Mammary epithelial cell (primary cell): ENCODE data around the gene ACSF3.

ENCODE experiments used
- EZH2 ChIP-seq: IDR thresholded peaks from 2 replicates; pipeline ENCODE4 v1.6.1; 2012; ENCODE audit warnings: low read length, inconsistent platforms, borderline replicate concordance
- TF ChIP-seq, protein P1 (sequence below), 2 donors: IDR thresholded peaks in 1 of 2; conservative IDR thresholded peaks in 1 of 2; 2 replicates each; pipeline ENCODE4 v1.5.1; 2011 to 2012; ENCODE audit warnings: inconsistent platforms in 2 of 2, low read length in 2 of 2, mild to moderate bottlenecking in 2 of 2, control low read depth in 1 of 2, low read depth in 1 of 2; ENCODE audit not compliant: insufficient read depth in 1 of 2; ENCODE audit errors: extremely low read depth in 1 of 2

- TF ChIP-seq, protein P1, sequence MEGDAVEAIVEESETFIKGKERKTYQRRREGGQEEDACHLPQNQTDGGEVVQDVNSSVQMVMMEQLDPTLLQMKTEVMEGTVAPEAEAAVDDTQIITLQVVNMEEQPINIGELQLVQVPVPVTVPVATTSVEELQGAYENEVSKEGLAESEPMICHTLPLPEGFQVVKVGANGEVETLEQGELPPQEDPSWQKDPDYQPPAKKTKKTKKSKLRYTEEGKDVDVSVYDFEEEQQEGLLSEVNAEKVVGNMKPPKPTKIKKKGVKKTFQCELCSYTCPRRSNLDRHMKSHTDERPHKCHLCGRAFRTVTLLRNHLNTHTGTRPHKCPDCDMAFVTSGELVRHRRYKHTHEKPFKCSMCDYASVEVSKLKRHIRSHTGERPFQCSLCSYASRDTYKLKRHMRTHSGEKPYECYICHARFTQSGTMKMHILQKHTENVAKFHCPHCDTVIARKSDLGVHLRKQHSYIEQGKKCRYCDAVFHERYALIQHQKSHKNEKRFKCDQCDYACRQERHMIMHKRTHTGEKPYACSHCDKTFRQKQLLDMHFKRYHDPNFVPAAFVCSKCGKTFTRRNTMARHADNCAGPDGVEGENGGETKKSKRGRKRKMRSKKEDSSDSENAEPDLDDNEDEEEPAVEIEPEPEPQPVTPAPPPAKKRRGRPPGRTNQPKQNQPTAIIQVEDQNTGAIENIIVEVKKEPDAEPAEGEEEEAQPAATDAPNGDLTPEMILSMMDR (conservative IDR thresholded peaks at IDR 0.05 in 1 of 2, IDR thresholded peaks at IDR 0.05 in 1 of 2; ENCODE audit: extremely low read depth in 1 of 2, insufficient read depth in 1 of 2, low read depth in 1 of 2, low read length in 2 of 2), result no peak
- no peak for TF ChIP-seq EZH2
These were observed 7.1 kb downstream of the ACSF3 start for GRCh38 chr16:89100601-89101302.
